ENCODE results near the gene VSNL1. TPM values are rescaled to one million over a fixed set of nuclear protein-coding genes. Genes with fewer than 3 reads are reported as not detected.

Gene VSNL1
- total and polyA plus RNA-seq, 2 donors (not counting 1 experiment from before 2014, with no cell fraction given) = not detected

DNA sequence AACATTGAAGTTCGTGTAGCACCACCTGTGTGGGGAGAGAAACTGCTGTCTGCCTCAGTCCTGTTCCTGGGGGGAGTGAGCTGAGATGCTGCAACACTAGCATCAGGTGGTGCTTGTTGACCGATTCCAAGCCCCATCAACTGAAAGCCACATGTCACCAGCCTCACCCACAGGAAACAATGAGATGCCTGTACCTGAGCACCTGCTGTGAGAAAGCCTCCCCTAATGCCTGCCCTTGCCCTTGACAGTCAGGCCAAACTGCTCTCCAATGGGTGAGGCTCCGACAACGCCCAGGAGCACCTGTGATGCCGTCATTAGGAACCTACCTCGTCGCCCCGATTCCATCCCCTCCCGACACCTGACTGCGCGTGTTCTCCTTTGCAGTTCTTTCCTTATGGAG, 108.5 kb downstream of the VSNL1 start:
- Histone ChIP-seq H3K27me3 (replicated peaks in 1 of 4; ENCODE audit: control extremely low read depth in 1 of 4, control insufficient read depth in 3 of 4, insufficient read depth in 4 of 4, low read length in 3 of 4) (no peaks in the 10 kb centered on the region), H3K27ac (ENCODE audit: low read length in 2 of 2) (no peak overlapping the region), H3K79me2 (ENCODE audit: control insufficient read depth, insufficient read depth, low read length) (no peaks in the 10 kb centered on the region), H4K20me1 (ENCODE audit: control insufficient read depth, insufficient read depth, low read length, poor library complexity, severe bottlenecking) (no peaks in the 10 kb centered on the region), H2AFZ (ENCODE audit: insufficient read depth, low read depth, low read length, poor library complexity, severe bottlenecking) (no peak overlapping the region), H3K4me3 (ENCODE audit: control extremely low read depth in 1 of 5, extremely low read depth in 1 of 5, insufficient read depth in 1 of 5, low read depth in 2 of 5, low read length in 4 of 5) (no peak overlapping the region), H3K4me2 (replicated peaks; ENCODE audit: low read depth, low read length, poor library complexity, severe bottlenecking) (no peak overlapping the region), H3K9ac (ENCODE audit: low read length) (no peak overlapping the region), H3K4me1 (ENCODE audit: control insufficient read depth in 2 of 2, insufficient read depth in 2 of 2, low read length in 2 of 2) (peaks cover 0 to 3% of the 10 kb centered on the region in 2 donors), H3K36me3 (replicated peaks in 1 of 2; ENCODE audit: control extremely low read depth in 1 of 2, control insufficient read depth in 1 of 2, extremely low read depth in 1 of 2, insufficient read depth in 2 of 2, low read length in 1 of 2) (no peaks in the 10 kb centered on the region), H3K9me3 (ENCODE audit: control extremely low read depth in 1 of 3, control insufficient read depth in 2 of 3, insufficient read depth in 1 of 3, low read length in 2 of 3) (no peaks in the 10 kb centered on the region)
- DNase-seq (no peak), ATAC-seq (ENCODE audit: low read depth) (no peak)
- WGBS (ENCODE audit: insufficient coverage) = 93% methylated on average over 10 of the region's 11 CpGs
- Mint-ChIP-seq H3K4me3 (no peak overlapping the region), H3K27ac (peak overlapping the region; percentile 1), H3K27me3 (no peaks in the 10 kb centered on the region), H3K9me3 (ENCODE audit: insufficient read depth) (no peaks in the 10 kb centered on the region), H3K4me1 (peaks cover 9% of the 10 kb centered on the region)
- ChIA-PET POLR2A (no interaction called here), CTCF (interaction anchor here (0.5 kb wide), 1 partner anchor 202 kb away, joined by 3 read pairs; no protein-coding TSS in a partner anchor)
- intact Hi-C loops (cut with micrococcal nuclease) = no loop called here
- TF ChIP-seq EZH2 (IDR thresholded peaks at IDR 0.05; ENCODE audit: borderline replicate concordance, insufficient read depth, low read depth, low read length, poor library complexity, severe bottlenecking) = no peak
- TF ChIP-seq, protein P1, sequence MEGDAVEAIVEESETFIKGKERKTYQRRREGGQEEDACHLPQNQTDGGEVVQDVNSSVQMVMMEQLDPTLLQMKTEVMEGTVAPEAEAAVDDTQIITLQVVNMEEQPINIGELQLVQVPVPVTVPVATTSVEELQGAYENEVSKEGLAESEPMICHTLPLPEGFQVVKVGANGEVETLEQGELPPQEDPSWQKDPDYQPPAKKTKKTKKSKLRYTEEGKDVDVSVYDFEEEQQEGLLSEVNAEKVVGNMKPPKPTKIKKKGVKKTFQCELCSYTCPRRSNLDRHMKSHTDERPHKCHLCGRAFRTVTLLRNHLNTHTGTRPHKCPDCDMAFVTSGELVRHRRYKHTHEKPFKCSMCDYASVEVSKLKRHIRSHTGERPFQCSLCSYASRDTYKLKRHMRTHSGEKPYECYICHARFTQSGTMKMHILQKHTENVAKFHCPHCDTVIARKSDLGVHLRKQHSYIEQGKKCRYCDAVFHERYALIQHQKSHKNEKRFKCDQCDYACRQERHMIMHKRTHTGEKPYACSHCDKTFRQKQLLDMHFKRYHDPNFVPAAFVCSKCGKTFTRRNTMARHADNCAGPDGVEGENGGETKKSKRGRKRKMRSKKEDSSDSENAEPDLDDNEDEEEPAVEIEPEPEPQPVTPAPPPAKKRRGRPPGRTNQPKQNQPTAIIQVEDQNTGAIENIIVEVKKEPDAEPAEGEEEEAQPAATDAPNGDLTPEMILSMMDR (IDR thresholded peaks at IDR 0.05) = no peak

DNA sequence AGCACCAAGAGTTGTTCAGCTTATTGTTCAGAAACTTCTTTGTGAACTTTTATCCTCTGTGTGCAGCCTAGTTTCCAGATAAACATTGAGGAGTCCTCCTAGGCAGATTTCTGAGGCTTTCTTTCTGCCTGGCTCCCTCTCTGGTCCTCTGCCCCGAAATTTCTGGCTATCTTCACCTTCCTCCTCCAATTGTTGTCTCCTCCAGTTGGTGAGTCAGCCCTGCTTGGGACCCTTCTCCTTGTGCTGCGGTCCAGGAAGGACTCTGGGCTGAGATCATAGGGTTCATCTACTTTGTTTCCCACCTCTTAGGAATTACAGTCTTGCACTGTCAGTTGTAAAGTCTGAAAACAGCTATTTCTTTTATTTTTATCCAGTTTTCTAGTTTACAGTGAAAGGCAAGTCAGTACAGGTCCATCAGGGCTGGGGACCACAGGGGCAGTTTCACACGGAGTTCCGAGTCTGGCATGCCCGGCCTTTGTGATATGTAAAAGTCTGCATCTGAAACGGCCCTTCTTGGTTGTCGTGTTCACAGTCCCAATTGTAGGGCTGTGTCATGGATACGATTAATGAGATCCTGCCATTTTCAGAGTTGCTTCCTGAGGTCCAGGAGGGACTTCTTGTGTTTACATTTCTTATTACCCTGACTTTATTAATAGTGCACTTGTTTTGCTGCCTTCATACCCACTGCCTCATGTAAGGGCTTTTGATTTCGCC, 112.3 kb downstream of the VSNL1 start:
- TF ChIP-seq EZH2 (IDR thresholded peaks at IDR 0.05; ENCODE audit: borderline replicate concordance, insufficient read depth, low read depth, low read length, poor library complexity, severe bottlenecking) = no peak
- TF ChIP-seq, protein P1 (IDR thresholded peaks at IDR 0.05) = no peak
- DNase-seq = no peak

More for the DNA sequence above, 112.3 kb downstream of the VSNL1 start:
- Histone ChIP-seq H3K27me3 (replicated peaks in 1 of 4; ENCODE audit: control extremely low read depth in 1 of 4, control insufficient read depth in 3 of 4, insufficient read depth in 4 of 4, low read length in 3 of 4) (no peaks in the 10 kb centered on the region), H3K4me2 (replicated peaks; ENCODE audit: low read depth, low read length, poor library complexity, severe bottlenecking) (no peak overlapping the region), H3K36me3 (replicated peaks in 1 of 2; ENCODE audit: control extremely low read depth in 1 of 2, control insufficient read depth in 1 of 2, extremely low read depth in 1 of 2, insufficient read depth in 2 of 2, low read length in 1 of 2) (peaks cover 0 to 8% of the 10 kb centered on the region in 2 experiments), H3K9ac (ENCODE audit: low read length) (no peak overlapping the region), H3K9me3 (ENCODE audit: control extremely low read depth in 1 of 3, control insufficient read depth in 2 of 3, insufficient read depth in 1 of 3, low read length in 2 of 3) (no peaks in the 10 kb centered on the region), H3K79me2 (ENCODE audit: control insufficient read depth, insufficient read depth, low read length) (no peaks in the 10 kb centered on the region), H3K4me1 (ENCODE audit: control insufficient read depth in 2 of 2, insufficient read depth in 2 of 2, low read length in 2 of 2) (no peaks in the 10 kb centered on the region), H2AFZ (ENCODE audit: insufficient read depth, low read depth, low read length, poor library complexity, severe bottlenecking) (no peak overlapping the region), H3K4me3 (ENCODE audit: control extremely low read depth in 1 of 5, extremely low read depth in 1 of 5, insufficient read depth in 1 of 5, low read depth in 2 of 5, low read length in 4 of 5) (no peak overlapping the region), H3K27ac (ENCODE audit: low read length in 2 of 2) (no peak overlapping the region), H4K20me1 (ENCODE audit: control insufficient read depth, insufficient read depth, low read length, poor library complexity, severe bottlenecking) (no peaks in the 10 kb centered on the region)
- H3K27ac Mint-ChIP-seq = no peak overlapping the region
- H3K27me3 Mint-ChIP-seq = no peaks in the 10 kb centered on the region
- H3K4me1 Mint-ChIP-seq = no peaks in the 10 kb centered on the region
- CTCF ChIA-PET = interaction anchor here (0.9 kb wide), 1 partner anchor 18 kb away, joined by 4 read pairs; no protein-coding TSS in a partner anchor
- whole genome bisulfite sequencing (ENCODE audit: insufficient coverage) = 97% methylated on average over 9 of the region's 9 CpGs
- intact Hi-C loops (cut with micrococcal nuclease) = no loop called here
- no peak overlapping the region for H3K4me3 Mint-ChIP-seq
- ATAC-seq (ENCODE audit: low read depth) = no peak
- H3K9me3 Mint-ChIP-seq (ENCODE audit: insufficient read depth) = no peaks in the 10 kb centered on the region
- POLR2A ChIA-PET = no interaction called here

Measured in B cell (primary cell).